Nephron progenitor cell (in vitro differentiated cells): ENCODE data around the gene MMAB.
A peak's percentile ranks its signal among the peaks of the same experiment; 100 is the strongest.

Experiments used
- DNase-seq: peaks from one replicate; pipeline ENCODE4 v3.0.0; 2021
- H3K27ac Mint-ChIP-seq: 2 replicates; pipeline ENCODE4 v1.8.0; 2021; ENCODE audit warnings: mild to moderate bottlenecking, moderate library complexity, mixed read lengths
- H3K27me3 Mint-ChIP-seq: 2 replicates; pipeline ENCODE4 v1.8.0; 2021; ENCODE audit warnings: mild to moderate bottlenecking, low read depth, mixed read lengths; ENCODE audit not compliant: poor library complexity
- H3K36me3 Mint-ChIP-seq: 2 replicates; pipeline ENCODE4 v1.8.0; 2021; ENCODE audit warnings: low read depth, mixed read lengths
- H3K4me1 Mint-ChIP-seq: 2 replicates; pipeline ENCODE4 v1.8.0; 2021; ENCODE audit warnings: mixed read lengths
- H3K4me3 Mint-ChIP-seq: 2 replicates; pipeline ENCODE4 v1.8.0; 2021; ENCODE audit warnings: mild to moderate bottlenecking, moderate library complexity, mixed read lengths
- H3K9me3 Mint-ChIP-seq: 2 replicates; pipeline ENCODE4 v1.8.0; 2021; ENCODE audit warnings: mild to moderate bottlenecking, moderate library complexity, mixed read lengths
- TF ChIP-seq, protein P1 (sequence below): fragments of 200-600 bp; sonication (generic); IDR thresholded peaks from 2 replicates; pipeline ENCODE4 v1.5.0; 2021; ENCODE audit warnings: antibody characterized with exemption

Gene MMAB

DNA sequence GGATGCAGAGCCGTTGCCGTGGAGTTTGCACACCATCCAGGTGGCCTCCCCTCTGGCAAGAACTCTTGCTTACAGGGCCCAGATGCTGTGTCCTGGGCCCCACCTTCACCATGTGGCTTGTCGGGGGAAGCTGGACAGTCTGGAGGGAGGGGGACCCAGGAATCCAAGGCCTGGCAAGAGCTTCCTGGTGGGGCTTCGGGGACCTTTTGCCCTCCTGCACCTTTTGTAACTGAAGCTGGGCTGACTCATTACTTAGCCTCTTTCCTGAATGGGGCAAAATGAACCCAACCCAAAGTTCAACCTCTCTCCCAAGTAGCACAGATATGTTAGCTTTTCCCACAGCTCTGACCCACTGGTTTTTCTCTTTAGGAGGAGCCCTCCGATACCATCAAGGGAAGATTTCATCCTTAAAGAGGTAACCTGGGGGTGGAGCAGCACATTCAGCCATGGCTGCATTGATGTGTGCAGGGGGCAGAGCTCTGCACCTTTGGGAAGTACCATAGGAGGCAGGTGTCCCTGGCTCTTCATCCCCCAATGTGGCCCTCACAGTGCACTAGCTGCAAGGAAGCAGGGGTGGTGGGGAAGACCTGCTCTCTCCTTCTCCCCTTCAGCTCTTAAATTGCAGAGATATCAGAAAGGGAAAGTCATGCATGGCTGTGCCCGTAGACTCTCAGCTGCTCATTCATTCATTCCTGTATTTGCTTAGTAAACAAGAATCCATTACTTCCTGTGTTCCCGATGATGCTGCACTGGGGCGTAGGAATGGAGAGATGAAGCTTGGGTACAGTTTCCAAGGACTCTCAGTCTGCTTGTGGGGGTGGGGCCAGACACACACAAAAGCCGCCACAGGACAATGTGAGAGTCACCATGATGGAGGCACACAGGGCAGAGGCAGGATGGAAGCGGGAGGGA lies 13.3 kb upstream of the MMAB start:
- DNase-seq: no peak
- no peaks in the 10 kb centered on the region for H3K9me3 Mint-ChIP-seq
- peaks cover 12% of the 10 kb centered on the region for H3K4me1 Mint-ChIP-seq
- no peaks in the 10 kb centered on the region for H3K27me3 Mint-ChIP-seq
- no peak overlapping the region for H3K4me3 Mint-ChIP-seq
- H3K36me3 Mint-ChIP-seq: peaks cover 26% of the 10 kb centered on the region
- TF ChIP-seq, protein P1, sequence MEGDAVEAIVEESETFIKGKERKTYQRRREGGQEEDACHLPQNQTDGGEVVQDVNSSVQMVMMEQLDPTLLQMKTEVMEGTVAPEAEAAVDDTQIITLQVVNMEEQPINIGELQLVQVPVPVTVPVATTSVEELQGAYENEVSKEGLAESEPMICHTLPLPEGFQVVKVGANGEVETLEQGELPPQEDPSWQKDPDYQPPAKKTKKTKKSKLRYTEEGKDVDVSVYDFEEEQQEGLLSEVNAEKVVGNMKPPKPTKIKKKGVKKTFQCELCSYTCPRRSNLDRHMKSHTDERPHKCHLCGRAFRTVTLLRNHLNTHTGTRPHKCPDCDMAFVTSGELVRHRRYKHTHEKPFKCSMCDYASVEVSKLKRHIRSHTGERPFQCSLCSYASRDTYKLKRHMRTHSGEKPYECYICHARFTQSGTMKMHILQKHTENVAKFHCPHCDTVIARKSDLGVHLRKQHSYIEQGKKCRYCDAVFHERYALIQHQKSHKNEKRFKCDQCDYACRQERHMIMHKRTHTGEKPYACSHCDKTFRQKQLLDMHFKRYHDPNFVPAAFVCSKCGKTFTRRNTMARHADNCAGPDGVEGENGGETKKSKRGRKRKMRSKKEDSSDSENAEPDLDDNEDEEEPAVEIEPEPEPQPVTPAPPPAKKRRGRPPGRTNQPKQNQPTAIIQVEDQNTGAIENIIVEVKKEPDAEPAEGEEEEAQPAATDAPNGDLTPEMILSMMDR: no peak
- H3K27ac Mint-ChIP-seq: peak overlapping the region; percentile 42

DNA sequence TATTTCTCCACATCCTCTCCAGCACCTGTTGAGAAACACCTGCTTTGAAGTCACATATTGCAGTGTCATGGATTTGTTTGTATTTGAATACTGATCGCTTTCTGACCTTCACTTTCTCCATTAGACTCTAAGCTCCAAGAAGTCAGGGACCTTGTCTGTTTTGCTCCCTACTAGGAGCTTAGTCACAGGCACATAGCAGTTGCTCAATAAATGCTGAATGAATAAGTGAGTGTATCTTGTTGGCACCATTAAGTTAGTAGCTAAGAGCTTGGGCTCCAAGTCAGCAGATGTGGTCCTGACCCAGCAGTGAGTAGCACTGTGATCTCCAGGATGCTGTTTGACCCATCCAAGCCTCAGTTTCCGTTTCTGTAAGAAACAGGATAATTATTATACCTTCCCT lies 10.4 kb upstream of the MMAB start:
- Mint-ChIP-seq H3K36me3 (peaks cover 35% of the 10 kb centered on the region), H3K27ac (no peak overlapping the region), H3K4me1 (peaks cover 24% of the 10 kb centered on the region), H3K27me3 (no peaks in the 10 kb centered on the region), H3K9me3 (no peaks in the 10 kb centered on the region), H3K4me3 (no peak overlapping the region)
- no peak for DNase-seq
- TF ChIP-seq, protein P1: no peak

DNA sequence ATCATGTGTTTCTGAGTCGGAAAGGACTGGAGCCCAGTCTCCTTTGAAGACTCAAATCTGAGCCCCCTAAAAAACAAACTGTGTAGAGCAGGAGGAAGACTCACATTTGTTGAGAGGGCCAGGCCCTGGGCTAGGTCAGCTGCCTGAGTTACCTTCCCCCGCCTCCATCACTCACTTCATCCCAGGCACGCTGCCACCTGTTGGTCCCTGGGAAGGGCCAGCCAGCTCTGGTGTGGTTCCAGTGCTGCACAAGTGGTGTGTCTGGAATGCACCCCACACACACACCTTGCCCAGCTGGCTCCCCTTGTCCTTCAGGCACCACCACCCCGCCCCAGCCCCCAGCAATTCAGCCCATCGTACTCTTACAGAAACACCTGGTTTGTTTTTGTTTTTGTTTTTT lies 9.3 kb upstream of the MMAB start:
- TF ChIP-seq, protein P1: no peak
- Mint-ChIP-seq H3K27me3 (no peaks in the 10 kb centered on the region), H3K4me1 (peaks cover 24% of the 10 kb centered on the region), H3K9me3 (no peaks in the 10 kb centered on the region), H3K36me3 (peaks cover 36% of the 10 kb centered on the region), H3K4me3 (no peak overlapping the region), H3K27ac (no peak overlapping the region)
- DNase-seq: no peak

DNA sequence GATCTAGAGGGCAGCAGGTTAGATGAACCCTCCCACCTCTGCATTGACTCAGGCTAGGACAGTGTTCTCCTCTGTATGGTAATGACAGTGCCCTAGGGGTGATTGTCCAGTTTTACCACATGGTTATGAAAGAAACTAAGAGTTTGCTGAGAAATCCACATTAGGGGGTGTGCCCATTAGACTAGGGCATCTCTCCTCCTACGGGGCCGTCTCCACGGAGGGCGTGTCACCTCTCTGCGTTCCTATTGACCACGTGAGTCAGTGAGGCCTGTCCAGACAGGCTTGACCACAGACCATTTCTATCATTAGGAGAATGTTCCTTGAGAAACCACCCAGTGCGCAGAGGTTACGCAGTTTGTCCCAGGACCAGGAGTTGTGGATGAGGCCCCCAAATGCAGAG lies 8.6 kb upstream of the MMAB start:
- TF ChIP-seq, protein P1: no peak

DNA sequence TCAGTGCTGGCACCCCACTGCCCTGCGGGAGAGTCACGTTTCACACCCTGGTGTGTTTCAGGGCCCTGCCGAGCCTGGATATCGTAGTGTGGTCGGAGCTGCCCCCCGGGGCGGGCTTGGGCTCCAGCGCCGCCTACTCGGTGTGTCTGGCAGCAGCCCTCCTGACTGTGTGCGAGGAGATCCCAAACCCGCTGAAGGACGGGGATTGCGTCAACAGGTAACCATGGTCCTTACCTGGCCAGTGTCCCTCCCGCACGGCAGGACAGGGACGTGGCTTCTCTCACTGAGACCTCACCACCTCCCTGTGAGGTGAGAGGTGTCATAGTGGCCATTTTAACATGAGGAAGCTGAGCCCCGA lies 8.0 kb upstream of the MMAB start:
- H3K4me3 Mint-ChIP-seq: no peak overlapping the region
- DNase-seq: no peak
- TF ChIP-seq, protein P1: no peak
- peak overlapping the region; percentile 75 for H3K27ac Mint-ChIP-seq
- H3K4me1 Mint-ChIP-seq: peaks cover 17% of the 10 kb centered on the region
- no peaks in the 10 kb centered on the region for H3K27me3 Mint-ChIP-seq
- peaks cover 47% of the 10 kb centered on the region for H3K36me3 Mint-ChIP-seq
- H3K9me3 Mint-ChIP-seq: no peaks in the 10 kb centered on the region

More for the DNA sequence above, 8.6 kb upstream of the MMAB start:
- H3K27ac Mint-ChIP-seq: peak overlapping the region; percentile 69
- peaks cover 43% of the 10 kb centered on the region for H3K36me3 Mint-ChIP-seq
- no peak overlapping the region for H3K4me3 Mint-ChIP-seq
- no peak for DNase-seq
- no peaks in the 10 kb centered on the region for H3K27me3 Mint-ChIP-seq
- peaks cover 21% of the 10 kb centered on the region for H3K4me1 Mint-ChIP-seq
- H3K9me3 Mint-ChIP-seq: no peaks in the 10 kb centered on the region
